H1 (cell line): ENCODE data around the gene EDN1. TPM values are rescaled to one million over a fixed set of nuclear protein-coding genes. Genes with fewer than 3 reads are reported as not detected.

Experiments used
- CTCF ChIA-PET: fragments of 300-600 bp; sonication (Branson Sonifier 250); formaldehyde crosslinking; loops from one replicate; lab custom pipeline; 2021; ENCODE audit not compliant: partially characterized antibody; lab: Charles Lee
- POLR2A ChIA-PET: fragments of 300-600 bp; sonication (Branson Sonifier 250); formaldehyde crosslinking; loops from one replicate; lab custom pipeline; 2021; ENCODE audit warnings: inconsistent platforms; ENCODE audit not compliant: partially characterized antibody; lab: Charles Lee
- DNase-seq, 2 experiments: peaks; one replicate each; pipeline versions ENCODE4 v3.0.0 to v3.0.0-alpha.2; 2010 to 2022; ENCODE audit warnings: low spot score in 2 of 2, low read depth in 1 of 2, mixed read lengths in 1 of 2
- FAIRE-seq: peaks from 2 replicates; lab custom pipeline; 2011; peaks lifted over from hg19 to GRCh38; lab: Jason Lieb, UNC
- H2AFZ ChIP-seq: 2 replicates; pipeline ENCODE4 v1.8.1; 2012; ENCODE audit warnings: low read length, inconsistent platforms
- H2AK5ac ChIP-seq: 2 replicates; pipeline ENCODE4 v1.6.1; 2013; ENCODE audit warnings: low read depth, low read length
- H2BK120ac ChIP-seq: replicated peaks from 2 replicates; pipeline ENCODE3; 2013; ENCODE audit warnings: low read depth, low read length, inconsistent platforms
- H2BK12ac ChIP-seq: 2 replicates; pipeline ENCODE4 v1.6.1; 2013; ENCODE audit warnings: low read depth, low read length
- H2BK15ac ChIP-seq: 2 replicates; pipeline ENCODE4 v1.6.1; 2013; ENCODE audit warnings: low read length
- H2BK20ac ChIP-seq: 2 replicates; pipeline ENCODE4 v1.6.1; 2013; ENCODE audit warnings: low read length
- H2BK5ac ChIP-seq: 2 replicates; pipeline ENCODE4 v1.6.1; 2013; ENCODE audit warnings: low read depth, low read length
- H3K14ac ChIP-seq: 2 replicates; pipeline ENCODE4 v1.6.1; 2013; ENCODE audit warnings: inconsistent platforms; ENCODE audit not compliant: insufficient read length
- H3K18ac ChIP-seq: 2 replicates; pipeline ENCODE4 v1.6.1; 2013; ENCODE audit warnings: low read length; ENCODE audit errors: extremely low read depth
- H3K23ac ChIP-seq: 2 replicates; pipeline ENCODE4 v1.6.1; 2013; ENCODE audit warnings: inconsistent platforms; ENCODE audit not compliant: insufficient read length
- H3K23me2 ChIP-seq: 2 replicates; pipeline ENCODE4 v1.6.1; 2013; ENCODE audit warnings: low read depth, low read length
- H3K27ac ChIP-seq: 2 replicates; pipeline ENCODE4 v1.6.1; 2011; ENCODE audit warnings: low read depth, low read length, inconsistent platforms
- H3K27me3 ChIP-seq, 4 experiments: replicated peaks in 1 of 4; 1 replicate in 1 of 4; 2 replicates in 3 of 4; pipeline versions ENCODE4 v1.6.1 to v1.8.1; 2011 to 2013; ENCODE audit warnings: low read length in 3 of 4, mild to moderate bottlenecking in 3 of 4, inconsistent platforms in 2 of 4, mixed read lengths in 2 of 4, moderate library complexity in 1 of 4; ENCODE audit not compliant: control insufficient read depth in 3 of 4, insufficient read depth in 3 of 4; ENCODE audit errors: extremely low read depth in 1 of 4
- H3K36me3 ChIP-seq, 4 experiments: 2 replicates each; pipeline versions ENCODE4 v1.6.1 to v1.8.1; 2011 to 2013; ENCODE audit warnings: mild to moderate bottlenecking in 4 of 4, low read length in 3 of 4, moderate library complexity in 2 of 4, control low read depth in 1 of 4, inconsistent platforms in 1 of 4; ENCODE audit not compliant: insufficient read depth in 4 of 4, control insufficient read depth in 2 of 4
- H3K4ac ChIP-seq: replicated peaks from 2 replicates; pipeline ENCODE3; 2013; ENCODE audit warnings: low read length, low read depth, mixed read lengths, inconsistent platforms; ENCODE audit not compliant: insufficient read length
- H3K4me1 ChIP-seq, 4 experiments: replicated peaks in 1 of 4; 1 replicate in 1 of 4; 2 replicates in 3 of 4; pipeline versions ENCODE4 v1.6.1 to v1.8.1; 2011 to 2013; ENCODE audit warnings: low read length in 3 of 4, inconsistent platforms in 2 of 4, mixed read lengths in 1 of 4; ENCODE audit not compliant: insufficient read depth in 4 of 4, control insufficient read depth in 3 of 4
- H3K4me2 ChIP-seq, 2 experiments: 2 replicates each; pipeline versions ENCODE4 v1.6.1 to v1.8.1; 2011 to 2013; ENCODE audit warnings: low read depth in 2 of 2, low read length in 2 of 2, control low read depth in 1 of 2, inconsistent platforms in 1 of 2, mild to moderate bottlenecking in 1 of 2; ENCODE audit not compliant: insufficient read depth in 1 of 2
- H3K4me3 ChIP-seq, 4 experiments: fragments of 200-600, 300-600 bp in 1 of 4; sonication (generic), shearing (Covaris generic), sonication (Bioruptor Twin) in 1 of 4; 2 replicates each; pipeline versions ENCODE4 v1.5.1 to v1.8.1; 2011 to 2016; ENCODE audit warnings: low read length in 4 of 4, low read depth in 3 of 4, control low read depth in 2 of 4, inconsistent platforms in 2 of 4, mild to moderate bottlenecking in 2 of 4, mixed read lengths in 1 of 4, moderate library complexity in 1 of 4; ENCODE audit not compliant: insufficient read depth in 2 of 4; ENCODE audit errors: extremely low read depth in 1 of 4
- H3K56ac ChIP-seq: replicated peaks from 2 replicates; pipeline ENCODE3; 2013; ENCODE audit warnings: low read depth, mild to moderate bottlenecking, mixed read lengths, low read length, inconsistent platforms; ENCODE audit not compliant: insufficient read length
- H3K79me1 ChIP-seq: 2 replicates; pipeline ENCODE4 v1.6.1; 2013; ENCODE audit warnings: low read depth, low read length, control low read depth
- H3K79me2 ChIP-seq, 2 experiments: 2 replicates each; pipeline versions ENCODE4 v1.6.1 to v1.8.1; 2012 to 2013; ENCODE audit warnings: low read length in 2 of 2, mild to moderate bottlenecking in 2 of 2, inconsistent platforms in 1 of 2; ENCODE audit not compliant: insufficient read depth in 2 of 2, control insufficient read depth in 1 of 2
- H3K9ac ChIP-seq, 4 experiments: replicated peaks in 1 of 4; 1 replicate in 1 of 4; 2 replicates in 3 of 4; pipeline versions ENCODE4 v1.6.1 to v1.8.1; 2011 to 2013; ENCODE audit warnings: low read depth in 3 of 4, low read length in 3 of 4, control low read depth in 2 of 4, mild to moderate bottlenecking in 2 of 4, moderate library complexity in 2 of 4, inconsistent platforms in 1 of 4; ENCODE audit errors: extremely low read depth in 1 of 4
- H3K9me3 ChIP-seq, 2 experiments: 2 replicates each; pipeline versions ENCODE4 v1.6.1 to v1.8.1; 2012 to 2013; ENCODE audit warnings: mild to moderate bottlenecking in 2 of 2, moderate library complexity in 2 of 2, control low read depth in 1 of 2, inconsistent platforms in 1 of 2, low read depth in 1 of 2, low read length in 1 of 2, mixed read lengths in 1 of 2; ENCODE audit not compliant: insufficient read depth in 2 of 2
- H4K20me1 ChIP-seq, 2 experiments: replicated peaks in 1 of 2; 2 replicates each; pipeline versions ENCODE3 to v1.8.1; 2011 to 2013; ENCODE audit warnings: inconsistent platforms in 2 of 2, low read length in 2 of 2, mild to moderate bottlenecking in 1 of 2; ENCODE audit not compliant: insufficient read depth in 2 of 2, control insufficient read depth in 1 of 2
- H4K5ac ChIP-seq: 2 replicates; pipeline ENCODE4 v1.6.1; 2013; ENCODE audit warnings: low read length, low read depth, mixed read lengths, inconsistent platforms; ENCODE audit not compliant: insufficient read length
- H4K8ac ChIP-seq: 2 replicates; pipeline ENCODE4 v1.8.0; 2013; ENCODE audit warnings: mild to moderate bottlenecking, moderate library complexity, low read length, inconsistent platforms; ENCODE audit not compliant: insufficient read depth; ENCODE audit errors: extremely low read depth
- H4K91ac ChIP-seq: replicated peaks from 2 replicates; pipeline ENCODE3; 2013; ENCODE audit warnings: low read length, mixed read lengths, inconsistent platforms; ENCODE audit not compliant: insufficient read length
- BACH1 ChIP-seq: IDR thresholded peaks from 2 replicates; pipeline ENCODE4 v1.6.1; 2012; ENCODE audit warnings: low read length, improper control_type of control experiment
- CBX5 ChIP-seq: fragments of 300-800, 300-1000 bp; sonication (generic); IDR thresholded peaks from 2 replicates; pipeline ENCODE4 v1.7.1; 2016; ENCODE audit warnings: antibody characterized with exemption, low read length, low read depth
- CHD1 ChIP-seq: IDR thresholded peaks from 2 replicates; pipeline ENCODE4 v1.6.1; 2012; ENCODE audit warnings: low read depth, low read length, improper control_type of control experiment
- E2F6 ChIP-seq: IDR thresholded peaks from 2 replicates; pipeline ENCODE4 v1.6.1; 2012; ENCODE audit warnings: inconsistent platforms
- HDAC2 ChIP-seq, 2 experiments: fragments of 300-600 bp in 1 of 2; sonication (generic) in 1 of 2; IDR thresholded peaks; 2 replicates each; pipeline ENCODE4 v1.6.1; 2011 to 2012; ENCODE audit warnings: low read depth in 2 of 2, low read length in 2 of 2, mild to moderate bottlenecking in 2 of 2, moderate library complexity in 2 of 2, borderline replicate concordance in 1 of 2, inconsistent platforms in 1 of 2
- HDAC6 ChIP-seq: IDR thresholded peaks from one replicate; pipeline ENCODE4 v1.7.1; 2012; ENCODE audit warnings: low read depth, mild to moderate bottlenecking, inconsistent platforms, low read length, moderate library complexity
- JUN ChIP-seq: IDR thresholded peaks from 2 replicates; pipeline ENCODE4 v1.6.1; 2011; ENCODE audit warnings: low read depth, mild to moderate bottlenecking, improper control_type of control experiment, low read length
- KDM1A ChIP-seq: fragments of 200-600, 300-600 bp; sonication (generic); IDR thresholded peaks from 2 replicates; pipeline ENCODE4 v1.7.1; 2016; ENCODE audit warnings: mild to moderate bottlenecking, low read length, borderline replicate concordance
- KDM4A ChIP-seq: IDR thresholded peaks from one replicate; pipeline ENCODE4 v1.7.1; 2012; ENCODE audit warnings: low read depth, mild to moderate bottlenecking, moderate library complexity, low read length, inconsistent platforms; ENCODE audit not compliant: severe bottlenecking
- KDM5A ChIP-seq: fragments of 200-600 bp; IDR thresholded peaks from 2 replicates; pipeline ENCODE4 v1.7.1; 2012; ENCODE audit warnings: mild to moderate bottlenecking, low read length, inconsistent platforms, mixed read lengths
- NRF1 ChIP-seq: IDR thresholded peaks from 2 replicates; pipeline ENCODE4 v1.6.1; 2011; ENCODE audit warnings: mild to moderate bottlenecking, low read depth, low read length, improper control_type of control experiment
- POLR2AphosphoS5 ChIP-seq: IDR thresholded peaks from 2 replicates; pipeline ENCODE4 v1.6.1; 2011; ENCODE audit warnings: low read depth, low read length
- RBBP5 ChIP-seq: IDR thresholded peaks from 2 replicates; pipeline ENCODE4 v1.7.1; 2012; ENCODE audit warnings: low read depth, mild to moderate bottlenecking, inconsistent platforms, low read length, moderate library complexity, borderline replicate concordance
- SP1 ChIP-seq: IDR thresholded peaks from 2 replicates; pipeline ENCODE4 v1.6.1; 2011; ENCODE audit warnings: low read depth, low read length
- TBP ChIP-seq: IDR thresholded peaks from 2 replicates; pipeline ENCODE4 v1.6.1; 2011; ENCODE audit warnings: low read depth, low read length, improper control_type of control experiment
- WGBS, 2 experiments: shearing (Covaris generic) in 1 of 2; methylation state at CpG; one replicate each; pipeline versions ENCODE4 v1.1.6 to v1.1.7; 2013 to 2015; ENCODE audit warnings: low lambda C conversion rate in 2 of 2, mixed read lengths in 2 of 2, inconsistent platforms in 1 of 2, low coverage in 1 of 2, missing lambda C conversion rate in 1 of 2; ENCODE audit not compliant: insufficient replicate concordance in 2 of 2, insufficient coverage in 1 of 2, insufficient read length in 1 of 2; ENCODE audit errors: extremely low coverage in 1 of 2, missing lambda C conversion rate in 1 of 2; 5-methylcytosine and 5-hydroxymethylcytosine counted together
- polyA plus RNA-seq, 7 experiments: library from polyadenylated mRNA; depleted of rRNA in 3 of 7; stranded (reverse) in 5 of 7; unstranded in 2 of 7; fragments of >200 nt in 5 of 7; fragments of 200-250 nt in 2 of 7; gene quantifications; 1 replicate in 5 of 7; 2 replicates in 1 of 7; 4 replicates in 1 of 7; pipeline versions ENCODE4 v1.2.1 to v1.2.3, GENCODE V29; 2011 to 2013; ENCODE audit warnings: missing spikeins in 2 of 7, mixed read lengths in 2 of 7
- total RNA-seq: library from RNA; stranded (reverse); fragmentation: NEBNext Ultra II Directional; extraction: Animal tissue kit (Norgen Biotek cat#: 25700); gene quantifications from 2 replicates; pipeline ENCODE4 v1.2.1, GENCODE V29; 2021

EDN1 gene
- total and polyA plus RNA-seq, 2 of the 8 experiments (the other 6 are each of a cell fraction or from before 2014, with no cell fraction given) = 0.23 to 1.1 TPM

GRCh38 chr6:12296255-12296573 lies 6.1 kb downstream of the EDN1 start:
- Histone ChIP-seq H3K27ac (no peak overlapping the region), H3K79me2 (no peaks in the 10 kb centered on the region), H4K20me1 (no peaks in the 10 kb centered on the region), H3K56ac (no peak overlapping the region), H2BK12ac (no peak overlapping the region), H3K4ac (no peak overlapping the region), H3K36me3 (peaks cover 0 to 8% (median 0%) of the 10 kb centered on the region in 4 experiments; a peak in 1 of 8 replicates), H3K9me3 (no peaks in the 10 kb centered on the region), H4K91ac (no peak overlapping the region), H3K14ac (no peak overlapping the region), H4K8ac (no peak overlapping the region), H3K9ac (no peak overlapping the region), H3K23ac (no peak overlapping the region), H2BK120ac (no peak overlapping the region), H2BK20ac (no peak overlapping the region), H2BK15ac (no peak overlapping the region), H4K5ac (no peak overlapping the region), H3K23me2 (no peaks in the 10 kb centered on the region), H3K4me1 (peaks cover 9 to 13% (median 10%) of the 10 kb centered on the region in 4 experiments; a peak in 6 of 7 replicates), H2BK5ac (no peak overlapping the region), H2AFZ (no peak overlapping the region), H3K4me3 (no peak overlapping the region), H3K79me1 (no peaks in the 10 kb centered on the region), H3K27me3 (peaks cover 0 to 3% (median 0%) of the 10 kb centered on the region in 4 experiments; a peak in 1 of 7 replicates), H2AK5ac (no peak overlapping the region), H3K4me2 (no peak overlapping the region), H3K18ac (no peak overlapping the region)
- POLR2A ChIA-PET = no interaction called here
- CTCF ChIA-PET = no interaction called here
- 72% methylated on average over 5 of the region's 5 CpGs; no CpG with 5 or more reads in 1 of the 2 experiments for WGBS, 2 experiments
- FAIRE-seq = no peak
- DNase-seq = no peak
- TF ChIP-seq CBX5 (no peak), BACH1 (no peak), HDAC6 (no peak), JUN (no peak), POLR2AphosphoS5 (no peak), KDM5A (no peak), RBBP5 (no peak), E2F6 (no peak), HDAC2 (IDR thresholded peaks at IDR 0.05; ENCODE audit: borderline replicate concordance in 1 of 2, low read depth in 2 of 2, low read length in 2 of 2) (no peak), CHD1 (no peak), TBP (no peak), KDM4A (no peak), NRF1 (no peak), SP1 (no peak), KDM1A (no peak)
